IMR-90 (cell line): ENCODE data around the gene NCAM1. TPM values are rescaled to one million over a fixed set of nuclear protein-coding genes. Genes with fewer than 3 reads are reported as not detected.

Experiments
- ATAC-seq: fragments of 200-7000 bp; cut with Tn5 transposase; 2 replicates; pipeline ENCODE4 v1.9.1; 2020; ENCODE audit warnings: low read depth, mild to moderate bottlenecking, moderate library complexity
- BruUV-seq: library from RNA; stranded (reverse); fragments of 400-500 nt; replicated peaks from 2 replicates; lab custom pipeline; 2021; lab: Mats Ljungman, UMichigan
- CTCF ChIA-PET: fragments of 300-600 bp; formaldehyde crosslinking; extraction: SDS; loops from one replicate; lab custom pipeline; 2021; ENCODE audit warnings: antibody characterized with exemption; lab: Yijun Ruan, JAX
- POLR2A ChIA-PET: fragments of 300-600 bp; sonication (Branson Sonifier 250); formaldehyde crosslinking; loops from one replicate; lab custom pipeline; 2022; ENCODE audit warnings: antibody characterized with exemption; ENCODE audit not compliant: unreplicated experiment; lab: Charles Lee
- DNase-seq: peaks from one replicate; pipeline ENCODE4 v3.0.0; 2013
- H2AFZ ChIP-seq: replicated peaks from 2 replicates; pipeline ENCODE3; 2013; ENCODE audit warnings: low read length, mild to moderate bottlenecking; ENCODE audit not compliant: poor library complexity
- H2AK5ac ChIP-seq: 2 replicates; pipeline ENCODE4 v1.6.1; 2013; ENCODE audit warnings: low read depth, low read length, inconsistent platforms
- H2AK9ac ChIP-seq: replicated peaks from 2 replicates; pipeline ENCODE3; 2013; ENCODE audit warnings: mild to moderate bottlenecking, low read depth, low read length, moderate library complexity; ENCODE audit not compliant: poor library complexity
- H2BK120ac ChIP-seq: 2 replicates; pipeline ENCODE4 v1.6.1; 2013; ENCODE audit warnings: low read depth, low read length, inconsistent platforms
- H2BK15ac ChIP-seq: 3 replicates; pipeline ENCODE4 v1.6.1; 2013; ENCODE audit warnings: low read depth, low read length, inconsistent platforms
- H2BK20ac ChIP-seq: 2 replicates; pipeline ENCODE4 v1.6.1; 2013; ENCODE audit warnings: low read depth, mild to moderate bottlenecking, inconsistent platforms, low read length, moderate library complexity
- H2BK5ac ChIP-seq: 2 replicates; pipeline ENCODE4 v1.6.1; 2013; ENCODE audit warnings: mild to moderate bottlenecking, low read depth, low read length, inconsistent platforms; ENCODE audit not compliant: poor library complexity, severe bottlenecking
- H3K14ac ChIP-seq: replicated peaks from 2 replicates; pipeline ENCODE4 v1.6.1; 2013; ENCODE audit warnings: low read depth, low read length, inconsistent platforms
- H3K18ac ChIP-seq: 2 replicates; pipeline ENCODE4 v1.6.1; 2013; ENCODE audit warnings: low read depth, low read length, control low read depth
- H3K23ac ChIP-seq: 2 replicates; pipeline ENCODE4 v1.6.1; 2013; ENCODE audit warnings: low read depth, low read length, inconsistent platforms
- H3K27ac ChIP-seq: 2 replicates; pipeline ENCODE4 v1.5.1; 2013; ENCODE audit warnings: mild to moderate bottlenecking, control low read depth, low read length; ENCODE audit not compliant: insufficient read depth
- H3K27me3 ChIP-seq: 2 replicates; pipeline ENCODE4 v1.6.1; 2013; ENCODE audit warnings: low read length; ENCODE audit not compliant: control insufficient read depth, insufficient read depth
- H3K36me3 ChIP-seq: 2 replicates; pipeline ENCODE4 v1.6.1; 2013; ENCODE audit warnings: low read length, mixed read lengths; ENCODE audit not compliant: control insufficient read depth, insufficient read depth
- H3K4ac ChIP-seq: 2 replicates; pipeline ENCODE4 v1.6.1; 2013; ENCODE audit warnings: low read depth, low read length, inconsistent platforms
- H3K4me1 ChIP-seq: 2 replicates; pipeline ENCODE4 v1.6.1; 2013; ENCODE audit warnings: low read length, mixed read lengths; ENCODE audit not compliant: control insufficient read depth, insufficient read depth
- H3K4me2 ChIP-seq: 2 replicates; pipeline ENCODE4 v1.6.1; 2013; ENCODE audit warnings: low read depth, mild to moderate bottlenecking, control low read depth, low read length, moderate library complexity
- H3K4me3 ChIP-seq: 2 replicates; pipeline ENCODE4 v1.5.1; 2013; ENCODE audit warnings: low read depth, mild to moderate bottlenecking, control low read depth, low read length, moderate library complexity; ENCODE audit not compliant: insufficient read depth
- H3K56ac ChIP-seq: 2 replicates; pipeline ENCODE4 v1.6.1; 2013; ENCODE audit warnings: low read length, inconsistent platforms; ENCODE audit not compliant: insufficient read depth; ENCODE audit errors: extremely low read depth
- H3K79me1 ChIP-seq, 2 experiments: 2 replicates each; pipeline ENCODE4 v1.6.1; 2013; ENCODE audit warnings: low read length in 2 of 2, inconsistent platforms in 1 of 2, low read depth in 1 of 2
- H3K9ac ChIP-seq: 2 replicates; pipeline ENCODE4 v1.6.1; 2013; ENCODE audit warnings: low read depth, low read length, control low read depth
- H3K9me1 ChIP-seq: 2 replicates; pipeline ENCODE4 v1.6.1; 2013; ENCODE audit warnings: low read length, inconsistent platforms; ENCODE audit not compliant: insufficient read depth
- H3K9me3 ChIP-seq: 2 replicates; pipeline ENCODE4 v1.6.1; 2013; ENCODE audit warnings: low read length; ENCODE audit not compliant: control insufficient read depth, insufficient read depth
- H4K20me1 ChIP-seq: 2 replicates; pipeline ENCODE4 v1.6.1; 2013; ENCODE audit warnings: low read length, inconsistent platforms; ENCODE audit not compliant: insufficient read depth
- H4K5ac ChIP-seq: 2 replicates; pipeline ENCODE4 v1.6.1; 2013; ENCODE audit warnings: mild to moderate bottlenecking, low read depth, low read length, control low read depth
- H4K8ac ChIP-seq, 2 experiments: 2 replicates each; pipeline ENCODE4 v1.6.1; 2013; ENCODE audit warnings: low read depth in 2 of 2, low read length in 2 of 2, control low read depth in 1 of 2, inconsistent platforms in 1 of 2
- H4K91ac ChIP-seq: 2 replicates; pipeline ENCODE4 v1.6.1; 2013; ENCODE audit warnings: low read depth, low read length, inconsistent platforms; ENCODE audit not compliant: insufficient read depth
- BHLHE40 ChIP-seq: fragments of 150-350 bp; IDR thresholded peaks from 2 replicates; pipeline ENCODE4 v1.6.1; 2016; ENCODE audit warnings: mild to moderate bottlenecking, low read depth, low read length
- CEBPB ChIP-seq: IDR thresholded peaks from 2 replicates; pipeline ENCODE4 v1.6.1; 2012; ENCODE audit warnings: low read depth, low read length, improper control_type of control experiment
- CHD1 ChIP-seq: IDR thresholded peaks from 2 replicates; pipeline ENCODE4 v1.6.1; 2012; ENCODE audit warnings: low read depth, low read length, improper control_type of control experiment
- CTCF ChIP-seq: conservative IDR thresholded peaks from 2 replicates; pipeline ENCODE4 v1.5.1; 2012; ENCODE audit warnings: mild to moderate bottlenecking, low read depth, low read length, improper control_type of control experiment
- ELK1 ChIP-seq: fragments of 150-350 bp; IDR thresholded peaks from 2 replicates; pipeline ENCODE4 v1.6.1; 2016; ENCODE audit warnings: low read depth, mild to moderate bottlenecking, low read length, moderate library complexity, borderline replicate concordance
- FOS ChIP-seq: fragments of 150-350 bp; IDR thresholded peaks from 2 replicates; pipeline ENCODE4 v1.6.1; 2016; ENCODE audit warnings: low read depth, low read length
- MAFK ChIP-seq: IDR thresholded peaks from 2 replicates; pipeline ENCODE4 v1.6.1; 2012; ENCODE audit warnings: low read depth, low read length, improper control_type of control experiment
- MAZ ChIP-seq: IDR thresholded peaks from 2 replicates; pipeline ENCODE4 v1.6.1; 2012; ENCODE audit warnings: low read depth, mild to moderate bottlenecking, low read length, improper control_type of control experiment, moderate library complexity, borderline replicate concordance
- MXI1 ChIP-seq: IDR thresholded peaks from 2 replicates; pipeline ENCODE4 v1.6.1; 2012; ENCODE audit warnings: low read depth, mild to moderate bottlenecking, low read length, moderate library complexity, borderline replicate concordance
- NFE2L2 ChIP-seq: fragments of 150-350 bp; IDR thresholded peaks from 2 replicates; pipeline ENCODE4 v1.6.1; 2016; ENCODE audit warnings: low read depth, mild to moderate bottlenecking, low read length
- POLR2A ChIP-seq: IDR thresholded peaks from 2 replicates; pipeline ENCODE4 v1.6.1; 2012; ENCODE audit warnings: mild to moderate bottlenecking, low read depth, low read length
- RAD21 ChIP-seq: IDR thresholded peaks from 2 replicates; pipeline ENCODE4 v1.6.1; 2012; ENCODE audit warnings: low read length, improper control_type of control experiment
- RCOR1 ChIP-seq: IDR thresholded peaks from 2 replicates; pipeline ENCODE4 v1.6.1; 2012; ENCODE audit warnings: mild to moderate bottlenecking, low read length, improper control_type of control experiment; ENCODE audit not compliant: insufficient replicate concordance
- RFX5 ChIP-seq: IDR thresholded peaks from 2 replicates; pipeline ENCODE4 v1.8.0; 2012; ENCODE audit warnings: low read depth, mild to moderate bottlenecking, low read length, moderate library complexity
- SMC3 ChIP-seq: fragments of 150-350 bp; IDR thresholded peaks from 2 replicates; pipeline ENCODE4 v1.6.1; 2016; ENCODE audit warnings: low read depth, mild to moderate bottlenecking, antibody characterized with exemption, low read length, moderate library complexity
- USF2 ChIP-seq: fragments of 150-350 bp; IDR thresholded peaks from 2 replicates; pipeline ENCODE4 v1.6.1; 2017; ENCODE audit warnings: mild to moderate bottlenecking, antibody characterized with exemption, low read length, low read depth
- WGBS, 2 experiments: methylation state at CpG; one replicate each; pipeline versions ENCODE4 v1.1.5 to v1.1.7; 2013; ENCODE audit warnings: missing lambda C conversion rate in 2 of 2; ENCODE audit not compliant: insufficient read length in 1 of 2; ENCODE audit errors: extremely low coverage in 2 of 2; 5-methylcytosine and 5-hydroxymethylcytosine counted together
- dilution Hi-C: fragments of 300-500 bp; cut with HindIII; formaldehyde crosslinking; loops from one replicate; pipeline ENCODE4 v1.14.3; 2018; ENCODE audit warnings: low sequenced_read_pairs; ENCODE audit not compliant: unreplicated experiment
- in situ Hi-C: fragments of 300-500 bp; cut with MboI; formaldehyde crosslinking; loops from 3 replicates; pipeline ENCODE4 v1.14.3; 2019; ENCODE audit warnings: low sequenced_read_pairs, inconsistent platforms, mixed read lengths
- intact Hi-C: fragments of 100-400 bp; cut with micrococcal nuclease; formaldehyde crosslinking; loops from 2 replicates; pipeline ENCODE4 v1.10.0; 2022
- polyA plus RNA-seq, 3 experiments: library from polyadenylated mRNA; depleted of rRNA; stranded (reverse); fragments of >200 nt; gene quantifications; 2 replicates each; pipeline ENCODE4 v1.2.3, GENCODE V29; 2012; ENCODE audit warnings: low replicate concordance in 1 of 3
- total RNA-seq: library from RNA; depleted of rRNA; stranded (reverse); fragments of >200 nt; gene quantifications from 2 replicates; pipeline ENCODE4 v1.2.3, GENCODE V29; 2012

The NCAM1 gene
- total and polyA plus RNA-seq, 2 of the 4 experiments (the other 2 are of a cell fraction): 0.09 to 0.18 TPM

- H3K27me3 ChIP-seq: no peaks in the 10 kb centered on the region
- no peak for ATAC-seq
- no peak overlapping the region for H2BK20ac ChIP-seq
- no peak overlapping the region for H3K14ac ChIP-seq
- CTCF ChIA-PET: no interaction called here
- WGBS, 2 experiments: no CpG with 5 or more reads among the region's 5 CpGs
- no peak overlapping the region for H3K9ac ChIP-seq
- no peak overlapping the region for H3K4me2 ChIP-seq
- dilution Hi-C loops (no loop called here), intact Hi-C loops (no loop called here), in situ Hi-C loops (no loop called here)
- no peak overlapping the region for H2AK9ac ChIP-seq
- BruUV-seq: no TSS peak
- no peak overlapping the region for H2BK120ac ChIP-seq
- no peak overlapping the region for H3K27ac ChIP-seq
- H2BK5ac ChIP-seq: no peak overlapping the region
- H3K9me1 ChIP-seq: no peaks in the 10 kb centered on the region
- no peak overlapping the region for H4K5ac ChIP-seq
- TF ChIP-seq MAZ (no peak), CEBPB (no peak), USF2 (no peak), SMC3 (no peak), CTCF (no peak), FOS (no peak), NFE2L2 (no peak), MAFK (no peak), RCOR1 (no peak), RAD21 (no peak), CHD1 (no peak), POLR2A (no peak), ELK1 (no peak), MXI1 (no peak), BHLHE40 (no peak), RFX5 (no peak)
- H2BK15ac ChIP-seq: no peak overlapping the region
- no peaks in the 10 kb centered on the region for H3K36me3 ChIP-seq
- DNase-seq: no peak
- H4K91ac ChIP-seq: no peak overlapping the region
- H4K8ac ChIP-seq: no peak overlapping the region
- H2AFZ ChIP-seq: no peak overlapping the region
- H3K4ac ChIP-seq: no peak overlapping the region
- no peak overlapping the region for H3K23ac ChIP-seq
- H2AK5ac ChIP-seq: no peak overlapping the region
- no peaks in the 10 kb centered on the region for H3K79me1 ChIP-seq
- no peak overlapping the region for H3K56ac ChIP-seq
- no peaks in the 10 kb centered on the region for H3K9me3 ChIP-seq
- H3K18ac ChIP-seq: no peak overlapping the region
- no peak overlapping the region for H3K4me3 ChIP-seq
- POLR2A ChIA-PET: interaction anchor here (0.5 kb wide), 1 partner anchor 38 kb away, joined by 3 read pairs; no protein-coding TSS in a partner anchor
- H4K20me1 ChIP-seq: no peaks in the 10 kb centered on the region
- H3K4me1 ChIP-seq: no peaks in the 10 kb centered on the region
Observed at GRCh38 chr11:113193946-113194345, 232.7 kb downstream of the NCAM1 start.
